GM19238 (cell line): ENCODE data around the gene ACSM2B.
"Not testable (repeated sequence)": the region's sequence is repeated elsewhere in the genome, so short reads cannot be mapped to it uniquely, and the experiment has no call there.

Experiments used
- DNase-seq: peaks from one replicate; pipeline ENCODE4 v3.0.0; 2011; ENCODE audit warnings: low spot score; ENCODE audit not compliant: insufficient read length

The ACSM2B gene

GRCh38 chr16:20595694-20596093 lies 19.5 kb upstream of the ACSM2B start:
- DNase-seq, result not testable (repeated sequence)

GRCh38 chr16:20595068-20595467 lies 18.9 kb upstream of the ACSM2B start:
- not testable (repeated sequence) for DNase-seq

DNA sequence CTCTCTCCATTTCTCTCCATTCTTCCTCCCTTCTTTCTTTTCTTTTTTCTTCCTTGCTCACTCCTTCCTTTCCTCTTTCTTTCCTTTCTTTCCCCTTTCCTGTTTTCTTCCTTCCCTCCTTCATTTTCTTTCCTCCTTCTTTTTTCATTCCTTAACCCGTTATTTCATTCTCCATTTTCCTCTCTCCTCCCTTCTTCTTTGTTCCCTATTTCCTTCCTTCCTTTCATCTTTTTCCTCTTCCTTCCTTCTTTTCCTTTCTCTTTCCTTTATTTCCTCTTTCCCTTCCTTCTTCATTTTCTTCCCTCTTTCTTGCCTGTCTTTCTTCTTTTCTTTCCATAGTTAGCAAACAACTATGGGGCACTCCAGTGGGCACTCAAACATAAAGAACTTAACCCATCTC lies 16.6 kb upstream of the ACSM2B start:
- DNase-seq, result not testable (repeated sequence)

- not testable (repeated sequence) for DNase-seq
Observed at GRCh38 chr16:20589486-20589885, 13.3 kb upstream of the ACSM2B start.

DNA sequence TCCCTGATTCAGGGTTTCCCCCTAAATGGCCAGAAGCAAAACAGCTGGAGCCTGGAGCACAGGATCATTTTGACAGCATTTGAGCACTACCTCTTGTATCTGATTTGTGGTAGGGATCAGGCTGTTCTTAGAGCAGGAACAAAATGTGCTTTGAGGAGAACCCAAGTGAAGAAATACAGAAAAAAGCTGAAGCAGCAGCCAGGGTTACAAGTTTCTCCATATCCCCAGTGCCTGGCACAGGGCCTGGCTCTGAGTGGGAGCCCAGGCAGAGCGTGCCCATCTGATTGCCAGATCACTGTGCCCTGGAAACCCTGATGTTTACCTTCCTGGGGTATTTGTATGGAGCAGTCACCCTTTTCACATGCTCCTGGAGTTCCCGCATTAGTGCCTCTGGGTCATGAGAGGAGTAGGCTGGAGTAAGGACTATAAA lies 11.5 kb upstream of the ACSM2B start:
- not testable (repeated sequence) for DNase-seq

- not testable (repeated sequence) for DNase-seq
Observed at GRCh38 chr16:20586716-20587115, 10.5 kb upstream of the ACSM2B start.

GRCh38 chr16:20586112-20586511 lies 9.9 kb upstream of the ACSM2B start:
- DNase-seq, result not testable (repeated sequence)

DNA sequence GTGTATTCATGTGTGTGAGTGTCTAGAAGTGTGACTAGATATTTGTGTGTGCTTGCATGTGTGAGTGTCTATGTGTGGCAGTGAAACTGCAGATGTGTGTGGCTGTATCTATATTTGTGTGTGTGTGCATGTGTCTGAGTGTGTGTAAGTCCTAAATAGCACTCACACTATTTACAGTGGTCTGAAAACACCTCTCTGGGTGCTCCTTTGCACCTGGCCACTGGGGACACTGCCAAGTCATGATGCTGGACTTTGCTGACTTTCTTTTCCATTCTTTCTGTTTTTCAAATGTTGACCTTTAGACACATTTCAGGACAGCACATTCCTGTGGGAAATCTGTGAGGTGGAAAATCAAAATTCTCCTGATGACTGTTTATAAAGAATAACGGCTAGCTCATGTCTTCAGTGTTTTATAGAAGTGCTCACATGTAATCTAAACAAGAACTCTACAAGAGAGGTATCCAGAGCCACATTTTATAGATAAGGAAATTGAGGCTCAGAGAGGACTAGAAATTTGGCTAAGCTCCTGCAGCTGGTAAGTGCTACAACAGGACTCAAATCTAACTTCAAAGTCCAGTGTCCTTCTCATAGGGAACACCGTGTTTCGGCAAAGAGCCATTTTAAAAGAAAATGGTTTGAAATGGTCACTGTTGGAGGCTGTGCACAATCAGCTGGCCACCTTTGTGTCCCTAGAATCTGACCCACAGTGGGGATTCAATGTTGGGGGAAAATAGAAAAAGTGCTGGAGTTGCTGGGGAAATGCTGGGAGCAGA lies 4.5 kb upstream of the ACSM2B start:
- DNase-seq, result not testable (repeated sequence)

DNA sequence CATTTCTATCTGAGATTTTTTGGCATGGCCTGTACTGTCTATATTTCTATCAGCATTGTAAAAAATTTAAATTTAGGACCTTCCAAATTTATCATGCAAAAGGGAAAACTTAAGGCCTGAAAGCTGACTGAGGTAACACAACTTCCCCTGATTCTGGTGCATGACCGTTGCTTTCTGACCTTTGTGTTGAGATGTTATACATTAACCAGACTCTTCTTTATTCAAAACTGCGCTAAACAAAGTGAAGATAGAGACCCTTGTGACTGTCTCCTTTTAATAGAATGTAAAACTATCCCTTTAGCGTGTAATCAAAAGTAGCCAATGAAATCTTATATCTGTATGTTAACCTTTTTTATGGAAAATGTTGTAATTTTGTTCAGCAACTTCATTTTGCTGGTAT lies 1.9 kb upstream of the ACSM2B start:
- not testable (repeated sequence) for DNase-seq

GRCh38 chr16:20569117-20569651 lies 7.0 kb downstream of the ACSM2B start:
- not testable (repeated sequence) for DNase-seq

- DNase-seq, result no peak
Observed at GRCh38 chr16:20568404-20568803, 7.8 kb downstream of the ACSM2B start.

GRCh38 chr16:20566864-20567263 lies 9.3 kb downstream of the ACSM2B start:
- DNase-seq, result no peak

- not testable (repeated sequence) for DNase-seq
Observed at GRCh38 chr16:20565334-20565733, 10.8 kb downstream of the ACSM2B start.

DNA sequence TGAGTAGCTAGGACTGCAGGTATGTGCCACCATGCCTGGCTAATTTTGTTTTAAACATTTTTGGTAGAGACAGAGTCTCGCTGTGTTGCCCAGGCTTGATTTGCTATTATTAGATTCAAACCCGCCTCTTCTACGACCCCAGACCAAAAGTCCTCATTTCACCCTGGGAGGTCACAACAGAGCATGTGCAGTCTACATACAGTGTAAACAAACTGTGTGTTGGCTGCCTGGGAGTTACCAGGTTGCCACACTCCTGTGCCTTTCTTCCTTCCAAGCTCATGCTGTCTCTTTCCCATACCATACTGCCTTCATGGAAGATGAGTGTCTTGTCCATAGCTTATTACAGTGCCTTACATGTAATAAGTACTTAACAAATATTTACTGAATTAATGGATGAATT lies 11.9 kb downstream of the ACSM2B start:
- DNase-seq, result not testable (repeated sequence)

- DNase-seq, result not testable (repeated sequence)
Observed at GRCh38 chr16:20555628-20556027, 20.5 kb downstream of the ACSM2B start.

GRCh38 chr16:20554689-20555088 lies 21.5 kb downstream of the ACSM2B start:
- not testable (repeated sequence) for DNase-seq

DNA sequence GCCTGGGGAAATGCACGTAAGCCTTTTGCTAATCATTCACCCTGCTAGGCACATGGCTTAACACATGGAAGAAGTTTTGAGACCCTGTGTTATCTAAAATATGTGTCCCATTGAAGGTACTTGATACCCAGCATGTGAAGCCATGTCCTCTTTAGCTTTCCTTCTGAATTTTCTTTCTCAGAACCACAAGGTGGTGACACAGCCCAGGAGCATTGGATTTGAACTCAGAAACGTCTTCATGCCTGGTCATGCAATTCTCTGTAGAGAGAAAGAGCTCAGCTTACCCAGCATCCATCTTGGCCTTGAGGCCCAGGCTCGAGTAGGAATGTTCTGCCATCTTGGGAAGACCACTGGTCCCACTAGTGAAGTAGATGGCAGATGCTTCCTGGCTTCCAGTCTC lies 22.7 kb downstream of the ACSM2B start:
- DNase-seq, result not testable (repeated sequence)

- not testable (repeated sequence) for DNase-seq
Observed at GRCh38 chr16:20546951-20547350, 29.2 kb downstream of the ACSM2B start.

DNA sequence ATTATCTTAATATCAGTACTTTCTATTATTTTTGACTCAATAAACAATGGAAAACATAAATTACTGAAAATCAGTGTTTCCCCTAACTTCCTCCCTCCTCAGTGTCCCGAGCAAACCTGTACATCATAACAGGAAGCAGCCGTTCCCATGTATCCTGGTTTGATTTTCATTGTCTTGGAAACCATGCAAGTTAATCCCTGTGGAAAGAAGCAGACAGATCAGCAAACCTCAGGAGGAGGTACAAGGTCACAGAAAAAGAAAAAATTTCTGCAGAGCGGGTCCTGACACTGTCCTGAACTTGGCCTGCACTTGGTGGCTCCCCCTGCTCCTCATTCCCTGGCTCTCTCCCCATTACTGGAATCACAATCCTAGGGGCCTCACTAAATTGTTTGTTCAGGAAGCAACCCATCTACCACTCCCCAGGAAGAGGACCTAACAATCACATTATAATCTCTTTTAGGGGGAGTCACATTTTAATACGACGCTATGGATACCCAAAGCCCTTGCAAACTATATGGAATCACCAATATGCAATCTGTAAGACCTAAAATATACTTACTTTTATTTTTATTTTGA lies 29.8 kb downstream of the ACSM2B start:
- not testable (repeated sequence) for DNase-seq

GRCh38 chr16:20540603-20541316 lies 35.4 kb downstream of the ACSM2B start:
- DNase-seq, result not testable (repeated sequence)

GRCh38 chr16:20538687-20539086 lies 37.5 kb downstream of the ACSM2B start:
- DNase-seq, result no peak

- DNase-seq, result no peak
Observed at GRCh38 chr16:20538181-20538580, 38.0 kb downstream of the ACSM2B start.
